Measurements from ENCODE around the gene GYG2. TPM values are rescaled to one million over a fixed set of nuclear protein-coding genes. Genes with fewer than 3 reads are reported as not detected.
"Not testable (repeated sequence)": the region's sequence is repeated elsewhere in the genome, so short reads cannot be mapped to it uniquely, and the experiment has no call there.

The GYG2 gene
- polyA plus RNA-seq, 1 of the 3 experiments (the other 2 are of a cell fraction), result 1.8 TPM

DNA sequence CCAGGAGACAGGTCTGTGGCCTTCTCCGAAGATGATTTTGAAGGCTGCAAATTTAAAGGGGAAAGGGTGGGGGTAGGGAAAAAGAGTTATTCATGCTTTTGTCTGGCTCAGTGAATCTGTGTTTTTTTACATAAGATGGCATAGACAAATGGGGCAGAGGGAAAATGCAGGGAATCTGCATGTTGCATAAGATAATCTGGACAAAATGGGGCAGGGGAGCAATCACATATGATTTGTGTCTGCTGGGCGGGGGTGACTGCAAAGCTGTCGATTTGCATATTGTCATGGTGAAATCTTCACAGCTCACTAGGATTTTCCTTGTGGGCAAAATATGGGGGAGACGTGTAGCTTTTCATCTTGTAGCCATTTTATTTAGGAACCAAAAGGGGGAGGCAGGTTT, 29.4 kb upstream of the GYG2 start (continued):
- TF ChIP-seq ZBTB33 (IDR thresholded peaks at IDR 0.05; ENCODE audit: borderline replicate concordance, low read depth), result no peak
- TF ChIP-seq ELF1 (IDR thresholded peaks at IDR 0.05), result no peak
- no peak for TF ChIP-seq RXRA (IDR thresholded peaks at IDR 0.05; ENCODE audit: borderline replicate concordance, low read depth)
- TF ChIP-seq FOXJ3 (CRISPR knock-in tag; IDR thresholded peaks at IDR 0.05), result no peak

GRCh38 chrX:2799980-2800379, 28.8 kb upstream of the GYG2 start:
- H3K4me1 ChIP-seq (ENCODE audit: control insufficient read depth in 1 of 2, insufficient read depth in 2 of 2, low read depth in 1 of 2, low read length in 1 of 2); DNase-seq; POLR2A ChIA-PET; H3K9ac ChIP-seq; H3K27me3 ChIP-seq (ENCODE audit: insufficient read depth); H2AFZ ChIP-seq (ENCODE audit: low read depth); H3K36me3 ChIP-seq (replicated peaks in 1 of 2; ENCODE audit: control insufficient read depth in 1 of 2, insufficient read depth in 2 of 2, low read length in 1 of 2); H3K4me2 ChIP-seq; H3K4me3 ChIP-seq (ENCODE audit: low read depth in 2 of 2, low read length in 1 of 2); H3K79me2 ChIP-seq (ENCODE audit: insufficient read depth); H3K9me2 ChIP-seq; H4K20me1 ChIP-seq (ENCODE audit: insufficient read depth); CTCF ChIA-PET; H3K9me3 ChIP-seq; H3K27ac ChIP-seq (ENCODE audit: low read depth in 2 of 2, low read length in 1 of 2): not testable (repeated sequence)
- WGBS (ENCODE audit: low lambda C conversion rate), result 66% methylated on average over 5 of the region's 5 CpGs
- H3F3A ChIP-seq (replicated peaks; ENCODE audit: insufficient read depth), result peaks cover 16% of the 10 kb centered on the region

DNA sequence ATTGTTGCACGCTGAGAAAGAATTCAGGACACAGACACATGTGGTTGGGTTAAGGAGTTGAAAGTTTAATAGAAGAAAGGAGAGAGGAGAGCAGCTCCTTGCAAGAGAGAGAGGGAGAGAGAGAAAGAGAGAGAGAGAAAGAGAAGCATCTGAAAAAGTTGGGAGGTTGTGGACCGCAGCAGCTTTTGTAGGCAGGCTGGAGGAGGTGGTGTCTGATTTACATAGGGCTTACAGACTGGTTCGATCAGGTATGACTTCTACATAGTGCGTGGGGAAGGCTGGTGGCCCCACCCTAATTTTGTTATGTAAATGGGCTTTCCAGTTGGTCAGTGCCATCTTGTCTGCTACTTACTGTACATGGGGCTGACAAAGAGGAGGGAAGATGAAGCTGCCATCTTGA, 27.5 kb upstream of the GYG2 start:
- Histone ChIP-seq H3K27ac (ENCODE audit: low read depth in 2 of 2, low read length in 1 of 2) (no peak overlapping the region), H3K4me2 (no peak overlapping the region), H3K79me2 (ENCODE audit: insufficient read depth) (no peaks in the 10 kb centered on the region), H4K20me1 (ENCODE audit: insufficient read depth) (no peaks in the 10 kb centered on the region), H3K36me3 (replicated peaks in 1 of 2; ENCODE audit: control insufficient read depth in 1 of 2, insufficient read depth in 2 of 2, low read length in 1 of 2) (no peaks in the 10 kb centered on the region), H3K27me3 (ENCODE audit: insufficient read depth) (no peaks in the 10 kb centered on the region; the same call in 1 of the 2 replicates), H3K9me3 (no peaks in the 10 kb centered on the region), H3K4me1 (ENCODE audit: control insufficient read depth in 1 of 2, insufficient read depth in 2 of 2, low read depth in 1 of 2, low read length in 1 of 2) (peaks cover 0 to 3% of the 10 kb centered on the region in 2 experiments; a peak in 1 of 4 replicates), H3K4me3 (ENCODE audit: low read depth in 2 of 2, low read length in 1 of 2) (no peak overlapping the region), H3F3A (replicated peaks; ENCODE audit: insufficient read depth) (peaks cover 16% of the 10 kb centered on the region), H3K9ac (no peak overlapping the region), H2AFZ (ENCODE audit: low read depth) (no peak overlapping the region), H3K9me2 (no peaks in the 10 kb centered on the region)
- no peak for DNase-seq
- TF ChIP-seq EP300 (IDR thresholded peaks at IDR 0.05; ENCODE audit: borderline replicate concordance in 1 of 2, low read depth in 1 of 2, low read length in 1 of 2) (no peak), EZH2phosphoT487 (IDR thresholded peaks at IDR 0.05; ENCODE audit: borderline replicate concordance, low read depth) (no peak), USF1 (IDR thresholded peaks at IDR 0.05; ENCODE audit: borderline replicate concordance, low read depth) (no peak), GABPA (IDR thresholded peaks at IDR 0.05; ENCODE audit: low read depth) (no peak), MEF2A (IDR thresholded peaks at IDR 0.05; ENCODE audit: borderline replicate concordance, low read depth) (no peak), MXI1 (IDR thresholded peaks at IDR 0.05; ENCODE audit: low read depth, low read length) (no peak), POLR2AphosphoS5 (IDR thresholded peaks at IDR 0.05; ENCODE audit: low read depth, low read length) (no peak), SMC3 (IDR thresholded peaks at IDR 0.05; ENCODE audit: low read depth, low read length) (no peak), NRF1 (IDR thresholded peaks at IDR 0.05; ENCODE audit: low read depth, low read length) (no peak), ZBTB33 (IDR thresholded peaks at IDR 0.05; ENCODE audit: borderline replicate concordance, low read depth) (no peak), MAX (IDR thresholded peaks at IDR 0.05; ENCODE audit: low read depth) (no peak)
- TF ChIP-seq, protein P1, sequence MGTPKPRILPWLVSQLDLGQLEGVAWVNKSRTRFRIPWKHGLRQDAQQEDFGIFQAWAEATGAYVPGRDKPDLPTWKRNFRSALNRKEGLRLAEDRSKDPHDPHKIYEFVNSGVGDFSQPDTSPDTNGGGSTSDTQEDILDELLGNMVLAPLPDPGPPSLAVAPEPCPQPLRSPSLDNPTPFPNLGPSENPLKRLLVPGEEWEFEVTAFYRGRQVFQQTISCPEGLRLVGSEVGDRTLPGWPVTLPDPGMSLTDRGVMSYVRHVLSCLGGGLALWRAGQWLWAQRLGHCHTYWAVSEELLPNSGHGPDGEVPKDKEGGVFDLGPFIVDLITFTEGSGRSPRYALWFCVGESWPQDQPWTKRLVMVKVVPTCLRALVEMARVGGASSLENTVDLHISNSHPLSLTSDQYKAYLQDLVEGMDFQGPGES (IDR thresholded peaks at IDR 0.05; ENCODE audit: low read depth, low read length), result no peak
- WGBS (ENCODE audit: low lambda C conversion rate), result 55% methylated on average over 4 of the region's 4 CpGs
- ChIA-PET POLR2A (no interaction called here), CTCF (no interaction called here)

All from SK-N-SH (cell line).